Ovary (tissue), 9 donors: Measurements from ENCODE around the gene POLR3F. TPM values are rescaled to one million over a fixed set of nuclear protein-coding genes. Genes with fewer than 3 reads are reported as not detected.

ENCODE experiments used
- DNase-seq, 5 donors: peaks; one replicate each; pipeline ENCODE4 v3.0.0-alpha.2; 2019 to 2020
- H3K27ac ChIP-seq, 2 donors: fragments of 200-600 bp; one replicate each; pipeline versions ENCODE4 v1.5.1 to v1.8.0; 2019 to 2022
- H3K27me3 ChIP-seq: fragments of 200-600 bp; one replicate; pipeline ENCODE4 v1.8.0; 2022
- H3K36me3 ChIP-seq: fragments of 200-600 bp; sonication (generic); one replicate; pipeline ENCODE4 v1.5.1; 2019
- H3K4me1 ChIP-seq: one replicate; pipeline ENCODE4 v1.8.1; 2013; ENCODE audit warnings: mild to moderate bottlenecking, moderate library complexity; ENCODE audit not compliant: insufficient read depth
- H3K4me3 ChIP-seq: fragments of 200-600 bp; sonication (generic); one replicate; pipeline ENCODE4 v1.5.1; 2017
- H3K9me3 ChIP-seq, 2 donors: fragments of 200-600 bp in 1 of 2; sonication (generic) in 1 of 2; one replicate each; pipeline versions ENCODE4 v1.5.1 to v1.8.1; 2013 to 2019; ENCODE audit warnings: mild to moderate bottlenecking in 1 of 2, moderate library complexity in 1 of 2
- CTCF ChIP-seq, 3 donors: fragments of 450-650 bp in 2 of 3; fragments of 200-600 bp in 1 of 3; IDR thresholded peaks; one replicate each; pipeline versions ENCODE4 v1.5.1 to v1.8.0; 2016 to 2022; ENCODE audit warnings: antibody characterized with exemption in 3 of 3, mild to moderate bottlenecking in 1 of 3
- EP300 ChIP-seq: sonication (generic); formaldehyde crosslinking; IDR thresholded peaks from one replicate; pipeline ENCODE4 v1.6.1; 2017; ENCODE audit warnings: antibody characterized with exemption
- POLR2A ChIP-seq: fragments of 450-650 bp; IDR thresholded peaks from one replicate; pipeline ENCODE4 v1.6.1; 2017; ENCODE audit warnings: antibody characterized with exemption, mild to moderate bottlenecking, moderate library complexity
- WGBS, 3 donors: extraction: QIAGEN DNeasy Blood & Tissue Kit in 1 of 3; methylation state at CpG; one replicate each; pipeline versions ENCODE4 v1.1.5 to v1.1.7; 2013 to 2017; 5-methylcytosine and 5-hydroxymethylcytosine counted together
- intact Hi-C, 4 donors: fragments of 100-400 bp; cut with DNase I; formaldehyde crosslinking; loops; one replicate each; pipeline versions ENCODE4 v1.11.0 to v1.15.1; 2022 to 2023
- polyA plus RNA-seq, 2 donors: library from polyadenylated mRNA; stranded (reverse); fragments of 200-250 nt in 1 of 2; fragments of 350-450 nt in 1 of 2; fragmentation: Illumina TruSeq in 1 of 2; extraction: RNeasy Lipid Tissue Mini Kit (QIAGEN cat#74804) in 1 of 2; gene quantifications; one replicate each; pipeline ENCODE4 v1.2.3, GENCODE V29; 2013 to 2014
- total RNA-seq, 7 donors: library from RNA; depleted of rRNA in 2 of 7; stranded (reverse); fragments of >200 nt in 2 of 7; fragmentation: NEBNext Ultra II Directional in 3 of 7; extraction: Animal tissue kit (Norgen Biotek cat#: 25700) in 3 of 7; gene quantifications; one replicate each; pipeline versions ENCODE4 v1.1.0 to v1.2.4, GENCODE V29; 2016 to 2023
- donor health status: DM: no; HTN: no; CAD: no; lungs with moderate emphysema.
- donor health status: DM: no; HTN: no; CAD: no.
- donor health status: Bipolar disorder and iron deficiency.
- donor health status: DM: yes; HTN: yes; CAD: no.
- donor health status: DM: no; HTN: no; CAD: no.
- donor health status: DM: yes; HTN: yes; CAD: no.

Gene POLR3F
- total and polyA plus RNA-seq, 9 donors = 6.5 to 13.2 (median 9.0) TPM

- Histone ChIP-seq H3K4me3 (no peak overlapping the region), H3K4me1 (no peaks in the 10 kb centered on the region), H3K9me3 (no peaks in the 10 kb centered on the region), H3K36me3 (no peaks in the 10 kb centered on the region), H3K27ac (no peak overlapping the region), H3K27me3 (no peaks in the 10 kb centered on the region)
- intact Hi-C loops = no loop called here
- TF ChIP-seq CTCF (IDR thresholded peaks at IDR 0.05) = no peak
- TF ChIP-seq EP300 = no peak
- TF ChIP-seq POLR2A = no peak
- no peak for DNase-seq
- 36 to 41% (median 38%) methylated on average over 4 of the region's 4 CpGs for WGBS, 3 donors
Observed at GRCh38 chr20:18443886-18444285, 23.3 kb upstream of the POLR3F start.

- Histone ChIP-seq H3K27me3 (no peaks in the 10 kb centered on the region), H3K4me1 (no peaks in the 10 kb centered on the region), H3K27ac (no peak overlapping the region), H3K4me3 (no peak overlapping the region), H3K9me3 (no peaks in the 10 kb centered on the region), H3K36me3 (no peaks in the 10 kb centered on the region)
- no peak for DNase-seq
- intact Hi-C loops = no loop called here
- TF ChIP-seq POLR2A = no peak
- no peak for TF ChIP-seq EP300
- no peak for TF ChIP-seq CTCF (IDR thresholded peaks at IDR 0.05)
- WGBS, 3 donors = 84 to 91% (median 89%) methylated on average over 3 of the region's 3 CpGs
Observed at GRCh38 chr20:18456600-18456999, 10.6 kb upstream of the POLR3F start.

GRCh38 chr20:18465536-18466200, 1.5 kb upstream of the POLR3F start:
- WGBS, 3 donors = 56 to 67% (median 66%) methylated on average over 6 of the region's 6 CpGs
- no peaks in the 10 kb centered on the region for H3K36me3 ChIP-seq
- H3K9me3 ChIP-seq = no peaks in the 10 kb centered on the region
- TF ChIP-seq CTCF (IDR thresholded peaks at IDR 0.05) (no peak), POLR2A (no peak), EP300 (no peak)
- no peak for DNase-seq
- H3K27ac ChIP-seq = no peak overlapping the region
- H3K4me1 ChIP-seq = peaks cover 3% of the 10 kb centered on the region
- intact Hi-C loops = loop anchor here in 1 of 4 donors (10.0 kb wide), 1 partner anchor 181 kb away; the partner anchor contains the start of gene ZNF133
- H3K27me3 ChIP-seq = no peaks in the 10 kb centered on the region
- no peak overlapping the region for H3K4me3 ChIP-seq

GRCh38 chr20:18466574-18466893, 656 bp upstream of the POLR3F start:
- Histone ChIP-seq H3K27ac (peak overlapping the region in 1 of 2 donors; percentile 84), H3K36me3 (no peaks in the 10 kb centered on the region), H3K4me3 (peak overlapping the region; percentile 75), H3K9me3 (no peaks in the 10 kb centered on the region), H3K27me3 (no peaks in the 10 kb centered on the region), H3K4me1 (peaks cover 3% of the 10 kb centered on the region)
- 1% methylated on average over 15 of the region's 15 CpGs for WGBS, 3 donors
- intact Hi-C loops = loop anchor here in 1 of 4 donors (10.0 kb wide), 1 partner anchor 182 kb away; the partner anchor contains the start of gene ZNF133
- no peak for DNase-seq
- no peak for TF ChIP-seq CTCF (IDR thresholded peaks at IDR 0.05)
- no peak for TF ChIP-seq POLR2A
- TF ChIP-seq EP300 = no peak
